A673 (cell line): Measurements from ENCODE around the gene ZBTB39. TPM values are rescaled to one million over a fixed set of nuclear protein-coding genes. Genes with fewer than 3 reads are reported as not detected.
A peak's percentile ranks its signal among the peaks of the same experiment; 100 is the strongest.

Experiments
- BruUV-seq: library from RNA; stranded (reverse); fragments of 400-500 nt; replicated peaks from 2 replicates; lab custom pipeline; 2021; lab: Mats Ljungman, UMichigan
- CTCF ChIA-PET: fragments of 300-600 bp; sonication (Branson Sonifier 250); formaldehyde crosslinking; loops from one replicate; lab custom pipeline; 2022; ENCODE audit warnings: antibody characterized with exemption; lab: Charles Lee
- POLR2A ChIA-PET: fragments of 300-600 bp; sonication (Branson Sonifier 250); formaldehyde crosslinking; loops from one replicate; lab custom pipeline; 2022; ENCODE audit warnings: antibody characterized with exemption; ENCODE audit not compliant: low non-redundant PET; lab: Charles Lee
- DNase-seq: peaks from one replicate; pipeline ENCODE4 v3.0.0-alpha.2; 2015; ENCODE audit warnings: low spot score
- H3K27ac ChIP-seq: fragments of 200-600 bp; sonication (generic); 2 replicates; pipeline ENCODE4 v1.5.1; 2016; ENCODE audit warnings: mixed run types, low read depth, mild to moderate bottlenecking, mixed read lengths, antibody characterized with exemption, low read length; ENCODE audit not compliant: poor library complexity, severe bottlenecking
- H3K27me3 ChIP-seq: fragments of 200-600 bp; sonication (generic); replicated peaks from 2 replicates; pipeline ENCODE4 v1.6.1; 2017; ENCODE audit warnings: mixed run types, low read depth, mild to moderate bottlenecking, mixed read lengths, antibody characterized with exemption, low read length; ENCODE audit not compliant: insufficient read depth, poor library complexity
- H3K36me3 ChIP-seq: fragments of 200-600 bp; sonication (generic); 2 replicates; pipeline ENCODE4 v1.6.1; 2016; ENCODE audit warnings: mixed run types, mild to moderate bottlenecking, mixed read lengths, antibody characterized with exemption, low read length; ENCODE audit not compliant: insufficient read depth, poor library complexity, severe bottlenecking
- H3K4me1 ChIP-seq: fragments of 200-600 bp; sonication (generic); 2 replicates; pipeline ENCODE4 v1.6.1; 2017; ENCODE audit warnings: mixed run types, mild to moderate bottlenecking, mixed read lengths, antibody characterized with exemption, low read length; ENCODE audit not compliant: insufficient read depth, poor library complexity, severe bottlenecking
- H3K4me3 ChIP-seq: fragments of 200-600 bp; sonication (generic); 2 replicates; pipeline ENCODE4 v1.5.1; 2016; ENCODE audit warnings: low read depth, mixed run types, mild to moderate bottlenecking, mixed read lengths, low read length; ENCODE audit not compliant: poor library complexity, severe bottlenecking
- H3K9me3 ChIP-seq: fragments of 200-600 bp; sonication (generic); 2 replicates; pipeline ENCODE4 v1.6.1; 2016; ENCODE audit warnings: mixed run types, low read depth, mild to moderate bottlenecking, mixed read lengths, antibody characterized with exemption, low read length; ENCODE audit not compliant: poor library complexity, severe bottlenecking
- EZH2 ChIP-seq: fragments of 200-600 bp; sonication (generic); IDR thresholded peaks from 2 replicates; pipeline ENCODE4 v1.6.1; 2017; ENCODE audit warnings: borderline replicate concordance, low read depth, mild to moderate bottlenecking, mixed read lengths, antibody characterized with exemption, low read length; ENCODE audit not compliant: poor library complexity, severe bottlenecking
- intact Hi-C: fragments of 100-400 bp; cut with micrococcal nuclease; formaldehyde crosslinking; loops from one replicate; pipeline ENCODE4 v1.10.0; 2022; ENCODE audit not compliant: unreplicated experiment
- total RNA-seq: library from RNA; stranded (reverse); gene quantifications from 2 replicates; pipeline ENCODE4 v1.2.3, GENCODE V29; 2021
- TF ChIP-seq, protein P1 (sequence below): fragments of 300-800, 200-600 bp; sonication (generic); conservative IDR thresholded peaks from 2 replicates; pipeline ENCODE4 v1.5.1; 2017; ENCODE audit warnings: low read depth, mild to moderate bottlenecking, antibody characterized with exemption, low read length, moderate library complexity, mixed read lengths

ZBTB39 gene
- total RNA-seq, 1 experiment from 2014 or later: 18.2 TPM

- BruUV-seq: no TSS peak
- CTCF ChIA-PET: interaction anchor here (2.1 kb wide), 1 partner anchor 102 kb away, joined by 13 read pairs; no protein-coding TSS in a partner anchor
- TF ChIP-seq, protein P1, sequence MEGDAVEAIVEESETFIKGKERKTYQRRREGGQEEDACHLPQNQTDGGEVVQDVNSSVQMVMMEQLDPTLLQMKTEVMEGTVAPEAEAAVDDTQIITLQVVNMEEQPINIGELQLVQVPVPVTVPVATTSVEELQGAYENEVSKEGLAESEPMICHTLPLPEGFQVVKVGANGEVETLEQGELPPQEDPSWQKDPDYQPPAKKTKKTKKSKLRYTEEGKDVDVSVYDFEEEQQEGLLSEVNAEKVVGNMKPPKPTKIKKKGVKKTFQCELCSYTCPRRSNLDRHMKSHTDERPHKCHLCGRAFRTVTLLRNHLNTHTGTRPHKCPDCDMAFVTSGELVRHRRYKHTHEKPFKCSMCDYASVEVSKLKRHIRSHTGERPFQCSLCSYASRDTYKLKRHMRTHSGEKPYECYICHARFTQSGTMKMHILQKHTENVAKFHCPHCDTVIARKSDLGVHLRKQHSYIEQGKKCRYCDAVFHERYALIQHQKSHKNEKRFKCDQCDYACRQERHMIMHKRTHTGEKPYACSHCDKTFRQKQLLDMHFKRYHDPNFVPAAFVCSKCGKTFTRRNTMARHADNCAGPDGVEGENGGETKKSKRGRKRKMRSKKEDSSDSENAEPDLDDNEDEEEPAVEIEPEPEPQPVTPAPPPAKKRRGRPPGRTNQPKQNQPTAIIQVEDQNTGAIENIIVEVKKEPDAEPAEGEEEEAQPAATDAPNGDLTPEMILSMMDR: no peak
- no peak for TF ChIP-seq EZH2
- Histone ChIP-seq H3K27me3 (peaks cover 4% of the 10 kb centered on the region), H3K9me3 (no peaks in the 10 kb centered on the region), H3K27ac (no peak overlapping the region), H3K36me3 (no peaks in the 10 kb centered on the region), H3K4me3 (no peak overlapping the region), H3K4me1 (peaks cover 8% of the 10 kb centered on the region)
- POLR2A ChIA-PET: no interaction called here
- DNase-seq: no peak
- intact Hi-C loops: loop anchor here (2.0 to 5.0 kb wide), 2 partner anchors 53 to 172 kb away; no protein-coding TSS in a partner anchor
Observed at GRCh38 chr12:57009949-57010626, 3.7 kb upstream of the ZBTB39 start.

GRCh38 chr12:57008178-57008577 lies 1.8 kb upstream of the ZBTB39 start:
- ChIA-PET POLR2A (no interaction called here), CTCF (interaction anchor here (0.6 to 3.0 kb wide), 3 partner anchors 16 to 120 kb away, joined by 4 to 30 read pairs (median 8); partner anchors contain the start of genes LRP1 and STAT6)
- Histone ChIP-seq H3K9me3 (no peaks in the 10 kb centered on the region), H3K4me3 (no peak overlapping the region), H3K27me3 (no peaks in the 10 kb centered on the region), H3K36me3 (peaks cover 16% of the 10 kb centered on the region), H3K4me1 (peaks cover 6% of the 10 kb centered on the region), H3K27ac (no peak overlapping the region)
- DNase-seq: peak; percentile 82
- no TSS peak for BruUV-seq
- intact Hi-C loops: loop anchor here (1.0 to 5.0 kb wide), 3 partner anchors 55 to 174 kb away; no protein-coding TSS in a partner anchor
- no peak for TF ChIP-seq EZH2
- TF ChIP-seq, protein P1: peak; percentile 76

GRCh38 chr12:57006809-57007475 lies 596 bp upstream of the ZBTB39 start:
- no peak overlapping the region for H3K27ac ChIP-seq
- H3K9me3 ChIP-seq: no peaks in the 10 kb centered on the region
- ChIA-PET CTCF (interaction anchor here (0.5 to 3.0 kb wide), 3 partner anchors 16 to 105 kb away, joined by 4 to 30 read pairs (median 7); partner anchors contain the start of gene STAT6), POLR2A (no interaction called here)
- intact Hi-C loops: loop anchor here (5.0 kb wide), 1 partner anchor 175 kb away; no protein-coding TSS in a partner anchor
- peak overlapping the region; percentile 95 for H3K4me3 ChIP-seq
- H3K4me1 ChIP-seq: peaks cover 6% of the 10 kb centered on the region
- TF ChIP-seq, protein P1: no peak
- TF ChIP-seq EZH2: no peak
- H3K27me3 ChIP-seq: no peaks in the 10 kb centered on the region
- peaks cover 29% of the 10 kb centered on the region for H3K36me3 ChIP-seq
- BruUV-seq: no TSS peak
- DNase-seq: no peak
